Measurements from ENCODE around the gene ENPP1. TPM values are rescaled to one million over a fixed set of nuclear protein-coding genes. Genes with fewer than 3 reads are reported as not detected.

ENPP1 gene
- total and polyA plus RNA-seq, 9 of the 15 experiments (the other 6 are each of a cell fraction or from before 2014, with no cell fraction given) = 0.03 to 0.56 (median 0.14) TPM

DNA sequence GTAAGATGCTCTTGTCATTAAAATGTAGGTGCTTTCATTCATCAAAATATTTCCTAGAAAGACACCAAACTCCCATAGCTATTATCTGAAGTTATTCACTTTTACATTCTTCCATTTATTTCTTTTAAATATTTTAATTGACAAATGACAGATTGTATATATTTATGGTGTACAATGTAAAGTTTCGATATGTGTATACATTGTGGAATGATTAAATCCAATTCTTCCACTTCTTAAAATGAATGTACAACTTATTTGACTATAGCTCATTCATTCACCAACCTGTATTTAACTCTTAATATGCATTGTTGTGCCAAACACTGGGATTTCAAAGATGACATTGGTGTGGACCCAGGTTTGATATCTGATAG lies 102.4 kb downstream of the ENPP1 start:
- Histone ChIP-seq H3K9me1 (ENCODE audit: control insufficient read depth, insufficient read depth, low read length) (no peaks in the 10 kb centered on the region), H3K4me2 (ENCODE audit: insufficient read depth, low read length) (no peak overlapping the region), H3K79me2 (ENCODE audit: control insufficient read depth, insufficient read depth, low read length) (no peaks in the 10 kb centered on the region), H3K27ac (ENCODE audit: extremely low read depth, low read depth, low read length) (no peak overlapping the region), H3K9me3 (replicated peaks; ENCODE audit: control insufficient read depth, insufficient read depth, low read depth, low read length) (no peaks in the 10 kb centered on the region), H3K9ac (ENCODE audit: insufficient read depth in 1 of 2, low read depth in 2 of 2, low read length in 2 of 2) (no peak overlapping the region), H3K36me3 (ENCODE audit: control insufficient read depth, insufficient read depth, low read length) (no peaks in the 10 kb centered on the region), H3K27me3 (ENCODE audit: control insufficient read depth in 2 of 2, insufficient read depth in 2 of 2, low read length in 2 of 2) (no peaks in the 10 kb centered on the region; a peak in 1 of 5 replicates), H3K4me1 (replicated peaks in 1 of 2; ENCODE audit: control insufficient read depth in 2 of 2, insufficient read depth in 2 of 2, low read length in 2 of 2) (no peaks in the 10 kb centered on the region), H4K20me1 (replicated peaks; ENCODE audit: control insufficient read depth, insufficient read depth, low read length) (no peaks in the 10 kb centered on the region), H3K4me3 (no peak overlapping the region), H2AFZ (ENCODE audit: low read depth, low read length) (no peak overlapping the region)
- intact Hi-C loops (cut with micrococcal nuclease) = loop anchor here (1.0 to 5.0 kb wide), 4 partner anchors 130 to 1023 kb away; no protein-coding TSS in a partner anchor
- POLR2A ChIA-PET = interaction anchor here (0.5 kb wide), 1 partner anchor 182 kb away, joined by 3 read pairs; no protein-coding TSS in a partner anchor
- in situ Hi-C loops (cut with MboI) = loop anchor here (10.0 to 25.0 kb wide), 2 partner anchors 215 to 1652 kb away; no protein-coding TSS in a partner anchor
- DNase-seq (ENCODE audit: extremely low read depth in 1 of 4, low spot score in 3 of 4) (no peak), FAIRE-seq (no peak), ATAC-seq (no peak; the same call in 2 of the 3 replicates)
- 53% methylated on average over 1 of the region's 1 CpG for WGBS (ENCODE audit: insufficient coverage, low coverage, missing lambda C conversion rate)
- CTCF ChIA-PET (ENCODE audit: low intra/inter-chr PET ratio) = interaction anchor here (1.2 to 1.7 kb wide), 3 partner anchors 125 to 216 kb away, joined by 3 to 7 read pairs (median 7); no protein-coding TSS in a partner anchor
- no TSS peak for BruUV-seq (replicated peaks)
- TF ChIP-seq ZNF140 (CRISPR knock-in tag; IDR thresholded peaks at IDR 0.05) (no peak), ZNF197 (CRISPR knock-in tag; IDR thresholded peaks at IDR 0.05; ENCODE audit: low read depth) (no peak), ZEB2 (IDR thresholded peaks at IDR 0.05) (no peak), HMGN3 (IDR thresholded peaks at IDR 0.05; ENCODE audit: borderline replicate concordance, extremely low read depth, insufficient read length, low read depth, low read length) (no peak)

DNA sequence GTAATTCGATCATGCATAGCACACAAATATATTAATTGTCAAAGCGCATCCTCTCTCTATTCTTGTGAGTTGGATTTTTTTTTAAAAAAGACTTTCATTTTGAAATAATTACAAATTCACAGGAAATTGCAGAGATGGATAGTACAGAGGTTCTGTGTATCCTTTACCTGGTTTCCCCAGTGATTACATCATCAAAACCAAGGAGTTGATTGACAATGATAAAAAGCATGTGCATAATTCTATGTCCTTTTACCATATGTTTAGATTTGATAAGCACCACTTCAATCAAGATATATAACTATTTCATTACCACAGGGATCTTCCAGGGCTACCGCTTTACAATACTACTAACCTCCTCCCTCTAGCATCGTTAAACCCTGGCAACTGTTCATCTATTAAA lies 103.1 kb downstream of the ENPP1 start:
- Histone ChIP-seq H3K4me2 (ENCODE audit: insufficient read depth, low read length) (no peak overlapping the region), H3K9ac (ENCODE audit: insufficient read depth in 1 of 2, low read depth in 2 of 2, low read length in 2 of 2) (no peak overlapping the region), H4K20me1 (replicated peaks; ENCODE audit: control insufficient read depth, insufficient read depth, low read length) (no peaks in the 10 kb centered on the region), H3K4me3 (no peak overlapping the region), H3K27me3 (ENCODE audit: control insufficient read depth in 2 of 2, insufficient read depth in 2 of 2, low read length in 2 of 2) (no peaks in the 10 kb centered on the region; a peak in 1 of 5 replicates), H3K9me1 (ENCODE audit: control insufficient read depth, insufficient read depth, low read length) (no peaks in the 10 kb centered on the region), H3K36me3 (ENCODE audit: control insufficient read depth, insufficient read depth, low read length) (no peaks in the 10 kb centered on the region), H3K4me1 (replicated peaks in 1 of 2; ENCODE audit: control insufficient read depth in 2 of 2, insufficient read depth in 2 of 2, low read length in 2 of 2) (no peaks in the 10 kb centered on the region), H3K27ac (ENCODE audit: extremely low read depth, low read depth, low read length) (no peak overlapping the region), H3K9me3 (replicated peaks; ENCODE audit: control insufficient read depth, insufficient read depth, low read depth, low read length) (no peaks in the 10 kb centered on the region), H2AFZ (ENCODE audit: low read depth, low read length) (no peak overlapping the region), H3K79me2 (ENCODE audit: control insufficient read depth, insufficient read depth, low read length) (no peaks in the 10 kb centered on the region)
- DNase-seq (ENCODE audit: extremely low read depth in 1 of 4, low spot score in 3 of 4) (no peak), ATAC-seq (no peak), FAIRE-seq (no peak)
- 1% methylated on average over 4 of the region's 4 CpGs for WGBS (ENCODE audit: insufficient coverage, low coverage, missing lambda C conversion rate)
- CTCF ChIA-PET (ENCODE audit: low intra/inter-chr PET ratio) = interaction anchor here (1.7 kb wide), 1 partner anchor 215 kb away, joined by 7 read pairs; no protein-coding TSS in a partner anchor
- TF ChIP-seq TRIM24 (IDR thresholded peaks at IDR 0.05) (no peak), CCAR2 (IDR thresholded peaks at IDR 0.05; ENCODE audit: low read depth, low read length) (no peak), NELFE (IDR thresholded peaks at IDR 0.05; ENCODE audit: insufficient read depth, insufficient read length) (no peak), RCOR1 (IDR thresholded peaks at IDR 0.05; ENCODE audit: borderline replicate concordance in 1 of 2, low read depth in 2 of 2, low read length in 2 of 2) (no peak), NCOA4 (IDR thresholded peaks at IDR 0.05; ENCODE audit: partially characterized antibody) (no peak), CREM (IDR thresholded peaks at IDR 0.05; ENCODE audit: low read depth) (no peak), HIVEP1 (CRISPR knock-in tag; IDR thresholded peaks at IDR 0.05) (no peak), ZNF354B (CRISPR knock-in tag; IDR thresholded peaks at IDR 0.05) (no peak), MAFG (tag; conservative IDR thresholded peaks at IDR 0.05) (no peak), PYGO2 (tag; IDR thresholded peaks at IDR 0.05) (no peak), ZNF24 (IDR thresholded peaks at IDR 0.05) (no peak)
- TF ChIP-seq, protein P1, sequence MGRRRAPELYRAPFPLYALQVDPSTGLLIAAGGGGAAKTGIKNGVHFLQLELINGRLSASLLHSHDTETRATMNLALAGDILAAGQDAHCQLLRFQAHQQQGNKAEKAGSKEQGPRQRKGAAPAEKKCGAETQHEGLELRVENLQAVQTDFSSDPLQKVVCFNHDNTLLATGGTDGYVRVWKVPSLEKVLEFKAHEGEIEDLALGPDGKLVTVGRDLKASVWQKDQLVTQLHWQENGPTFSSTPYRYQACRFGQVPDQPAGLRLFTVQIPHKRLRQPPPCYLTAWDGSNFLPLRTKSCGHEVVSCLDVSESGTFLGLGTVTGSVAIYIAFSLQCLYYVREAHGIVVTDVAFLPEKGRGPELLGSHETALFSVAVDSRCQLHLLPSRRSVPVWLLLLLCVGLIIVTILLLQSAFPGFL (CRISPR knock-in tag; IDR thresholded peaks at IDR 0.05) = no peak
- POLR2A ChIA-PET = no interaction called here
- in situ Hi-C loops (cut with MboI) (loop anchor here (10.0 to 25.0 kb wide), 2 partner anchors 216 to 1651 kb away; no protein-coding TSS in a partner anchor), intact Hi-C loops (cut with micrococcal nuclease) (loop anchor here (1.0 to 5.0 kb wide), 4 partner anchors 131 to 1024 kb away; no protein-coding TSS in a partner anchor)
- BruUV-seq (replicated peaks) = no TSS peak

Data from K562 (cell line).